OCI-LY7 (cell line): ENCODE data around the gene TRIO. TPM values are rescaled to one million over a fixed set of nuclear protein-coding genes. Genes with fewer than 3 reads are reported as not detected.

Experiments
- BruUV-seq: library from RNA; stranded (reverse); fragments of 400-500 nt; replicated peaks from 2 replicates; lab custom pipeline; 2021; lab: Mats Ljungman, UMichigan
- CTCF ChIA-PET: fragments of 300-600 bp; sonication (Branson Sonifier 250); formaldehyde crosslinking; loops from one replicate; lab custom pipeline; 2022; ENCODE audit warnings: antibody characterized with exemption; ENCODE audit not compliant: unreplicated experiment; lab: Charles Lee
- POLR2A ChIA-PET: fragments of 300-600 bp; sonication (Branson Sonifier 250); formaldehyde crosslinking; loops from one replicate; lab custom pipeline; 2022; ENCODE audit warnings: antibody characterized with exemption; lab: Charles Lee
- DNase-seq: peaks from one replicate; pipeline ENCODE4 v3.0.0-alpha.2; 2015; ENCODE audit warnings: low spot score
- H2AFZ ChIP-seq: fragments of 200-600 bp; sonication (generic), shearing (Covaris generic); 2 replicates; pipeline ENCODE4 v1.6.1; 2014; ENCODE audit warnings: mild to moderate bottlenecking, antibody characterized with exemption, low read length, moderate library complexity
- H3K27ac ChIP-seq: fragments of 200-600 bp; sonication (generic); 2 replicates; pipeline ENCODE4 v1.5.1; 2014; ENCODE audit warnings: mixed run types, low read depth, mild to moderate bottlenecking, moderate library complexity, low read length, inconsistent platforms; ENCODE audit not compliant: poor library complexity, severe bottlenecking
- H3K36me3 ChIP-seq: fragments of 200-600 bp; sonication (generic); 2 replicates; pipeline ENCODE4 v1.6.1; 2014; ENCODE audit warnings: mild to moderate bottlenecking, antibody characterized with exemption, low read length, moderate library complexity, mixed read lengths; ENCODE audit not compliant: insufficient read depth
- H3K4me1 ChIP-seq: fragments of 200-600 bp; sonication (generic); 2 replicates; pipeline ENCODE4 v1.5.1; 2014; ENCODE audit warnings: mild to moderate bottlenecking, low read length; ENCODE audit not compliant: insufficient read depth, poor library complexity, severe bottlenecking
- H3K4me2 ChIP-seq: fragments of 200-600 bp; sonication (generic); 2 replicates; pipeline ENCODE4 v1.6.1; 2014; ENCODE audit warnings: mild to moderate bottlenecking, low read length
- H3K4me3 ChIP-seq: fragments of 200-600 bp; sonication (generic); 2 replicates; pipeline ENCODE4 v1.5.1; 2014; ENCODE audit warnings: mild to moderate bottlenecking, low read depth, low read length; ENCODE audit not compliant: poor library complexity, severe bottlenecking
- H3K79me2 ChIP-seq: fragments of 200-600 bp; sonication (generic); 2 replicates; pipeline ENCODE4 v1.6.1; 2016; ENCODE audit warnings: low read depth, mild to moderate bottlenecking, low read length, moderate library complexity, mixed read lengths; ENCODE audit not compliant: insufficient read depth
- H3K9me2 ChIP-seq: fragments of 200-600 bp; sonication (generic); 2 replicates; pipeline ENCODE4 v1.6.1; 2016; ENCODE audit warnings: mild to moderate bottlenecking, low read length, mixed read lengths; ENCODE audit not compliant: insufficient read depth
- H3K9me3 ChIP-seq: fragments of 200-600 bp; sonication (generic); 2 replicates; pipeline ENCODE4 v1.6.1; 2014; ENCODE audit warnings: mild to moderate bottlenecking, mixed run types, low read length, mixed read lengths
- H4K20me1 ChIP-seq: fragments of 200-600 bp; sonication (generic); 2 replicates; pipeline ENCODE4 v1.6.1; 2014; ENCODE audit warnings: mild to moderate bottlenecking, antibody characterized with exemption, low read length, moderate library complexity, mixed read lengths; ENCODE audit not compliant: insufficient read depth
- EZH2phosphoT487 ChIP-seq: fragments of 200-600 bp; sonication (generic); IDR thresholded peaks from 2 replicates; pipeline ENCODE4 v1.6.1; 2018; ENCODE audit warnings: low read depth, borderline replicate concordance, mild to moderate bottlenecking, mixed run types, antibody characterized with exemption, low read length, moderate library complexity, mixed read lengths
- intact Hi-C: fragments of 100-400 bp; cut with micrococcal nuclease; formaldehyde crosslinking; loops from one replicate; pipeline ENCODE4 v1.10.0; 2022; ENCODE audit not compliant: unreplicated experiment
- total RNA-seq, 2 experiments: library from RNA; depleted of rRNA in 1 of 2; stranded (reverse); fragments of >200 nt in 1 of 2; shearing (Covaris generic) in 1 of 2; gene quantifications; 2 replicates each; pipeline ENCODE4 v1.2.3, GENCODE V29; 2014 to 2022
- TF ChIP-seq, protein P1 (sequence below): fragments of 200-600 bp; sonication (generic); conservative IDR thresholded peaks from 2 replicates; pipeline ENCODE4 v1.5.1; 2014; ENCODE audit warnings: mild to moderate bottlenecking, antibody characterized with exemption, low read length, moderate library complexity, mixed read lengths

The TRIO gene
- total RNA-seq, 2 experiments from 2014 or later: 35.8 to 55.1 TPM

DNA sequence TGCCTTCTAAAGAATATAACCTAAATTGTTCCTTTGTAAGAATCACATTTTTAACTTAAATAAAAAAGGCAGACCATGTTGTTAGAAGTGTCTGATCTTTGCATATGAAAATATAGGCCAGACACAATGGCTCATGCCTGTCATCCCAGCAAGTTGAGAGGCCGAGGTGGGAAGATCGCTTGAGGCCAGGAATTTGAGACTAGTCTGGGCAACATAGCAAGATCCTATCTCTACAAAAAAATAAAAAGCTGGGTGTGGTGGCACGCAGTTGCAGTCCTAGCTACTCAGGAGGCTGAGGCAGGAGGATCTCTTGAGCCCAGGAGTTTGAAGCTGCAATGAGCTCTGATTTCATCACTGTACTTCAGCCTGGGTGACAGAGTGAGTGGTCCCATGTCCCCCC lies 37.3 kb downstream of the TRIO start:
- no TSS peak for BruUV-seq
- H3K4me2 ChIP-seq: no peak overlapping the region
- CTCF ChIA-PET: no interaction called here
- DNase-seq: no peak
- peaks cover 7% of the 10 kb centered on the region; the same call in 1 of the 2 replicates for H3K79me2 ChIP-seq
- no peak overlapping the region for H3K4me3 ChIP-seq
- no peak overlapping the region for H2AFZ ChIP-seq
- H3K9me3 ChIP-seq: no peaks in the 10 kb centered on the region
- H3K4me1 ChIP-seq: no peaks in the 10 kb centered on the region
- no peak for TF ChIP-seq EZH2phosphoT487
- TF ChIP-seq, protein P1, sequence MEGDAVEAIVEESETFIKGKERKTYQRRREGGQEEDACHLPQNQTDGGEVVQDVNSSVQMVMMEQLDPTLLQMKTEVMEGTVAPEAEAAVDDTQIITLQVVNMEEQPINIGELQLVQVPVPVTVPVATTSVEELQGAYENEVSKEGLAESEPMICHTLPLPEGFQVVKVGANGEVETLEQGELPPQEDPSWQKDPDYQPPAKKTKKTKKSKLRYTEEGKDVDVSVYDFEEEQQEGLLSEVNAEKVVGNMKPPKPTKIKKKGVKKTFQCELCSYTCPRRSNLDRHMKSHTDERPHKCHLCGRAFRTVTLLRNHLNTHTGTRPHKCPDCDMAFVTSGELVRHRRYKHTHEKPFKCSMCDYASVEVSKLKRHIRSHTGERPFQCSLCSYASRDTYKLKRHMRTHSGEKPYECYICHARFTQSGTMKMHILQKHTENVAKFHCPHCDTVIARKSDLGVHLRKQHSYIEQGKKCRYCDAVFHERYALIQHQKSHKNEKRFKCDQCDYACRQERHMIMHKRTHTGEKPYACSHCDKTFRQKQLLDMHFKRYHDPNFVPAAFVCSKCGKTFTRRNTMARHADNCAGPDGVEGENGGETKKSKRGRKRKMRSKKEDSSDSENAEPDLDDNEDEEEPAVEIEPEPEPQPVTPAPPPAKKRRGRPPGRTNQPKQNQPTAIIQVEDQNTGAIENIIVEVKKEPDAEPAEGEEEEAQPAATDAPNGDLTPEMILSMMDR: no peak
- H4K20me1 ChIP-seq: peaks cover 2% of the 10 kb centered on the region; the same call in 1 of the 2 replicates
- H3K27ac ChIP-seq: no peak overlapping the region
- no peaks in the 10 kb centered on the region for H3K9me2 ChIP-seq
- no peaks in the 10 kb centered on the region for H3K36me3 ChIP-seq
- intact Hi-C loops: no loop called here
- POLR2A ChIA-PET: interaction anchor here (0.6 to 1.6 kb wide), 9 partner anchors 8 to 850 kb away, joined by 3 to 6 read pairs (median 3); no protein-coding TSS in a partner anchor

DNA sequence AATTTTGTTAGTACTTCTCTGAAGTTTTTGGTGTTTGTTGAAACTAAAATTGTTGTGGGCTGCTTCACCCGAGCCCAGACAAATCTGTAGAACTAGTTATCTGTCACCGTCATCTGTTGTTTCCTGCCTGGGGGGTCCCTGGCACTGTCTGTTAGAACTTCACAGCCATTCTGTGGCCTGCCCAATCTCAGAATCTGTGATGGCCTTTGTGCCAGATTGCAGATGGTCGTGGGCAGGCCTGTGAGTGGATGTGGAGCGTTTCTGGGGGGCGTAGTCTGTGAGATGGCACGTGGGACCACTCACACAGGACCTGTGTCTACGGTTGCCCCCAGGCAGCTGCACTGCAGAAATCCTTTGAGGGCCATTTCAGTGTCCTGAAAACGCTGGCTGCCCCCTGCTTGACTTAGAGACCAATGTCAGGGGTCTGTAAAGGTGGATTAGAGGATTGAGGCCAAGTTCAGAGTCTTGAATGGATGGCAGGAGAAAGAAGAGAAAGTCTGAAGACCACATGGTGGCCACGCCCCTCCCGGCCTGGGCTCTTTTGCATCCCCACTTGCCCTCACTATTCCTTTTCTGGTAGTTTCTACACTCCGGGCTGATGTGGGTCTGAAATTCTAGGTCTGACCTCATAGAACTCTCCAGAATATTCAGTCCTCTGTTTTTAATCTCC lies 38.3 kb downstream of the TRIO start:
- no peaks in the 10 kb centered on the region for H3K4me1 ChIP-seq
- no peaks in the 10 kb centered on the region for H4K20me1 ChIP-seq
- H3K79me2 ChIP-seq: peaks cover 7% of the 10 kb centered on the region; the same call in 1 of the 2 replicates
- TF ChIP-seq, protein P1: no peak
- no peak for TF ChIP-seq EZH2phosphoT487
- BruUV-seq: no TSS peak
- DNase-seq: no peak
- H3K4me3 ChIP-seq: no peak overlapping the region
- CTCF ChIA-PET: no interaction called here
- H3K9me2 ChIP-seq: no peaks in the 10 kb centered on the region
- H3K27ac ChIP-seq: no peak overlapping the region
- POLR2A ChIA-PET: interaction anchor here (0.6 kb wide), 1 partner anchor 15 kb away, joined by 3 read pairs; no protein-coding TSS in a partner anchor
- H2AFZ ChIP-seq: no peak overlapping the region
- no peaks in the 10 kb centered on the region for H3K9me3 ChIP-seq
- no peak overlapping the region for H3K4me2 ChIP-seq
- intact Hi-C loops: no loop called here
- H3K36me3 ChIP-seq: no peaks in the 10 kb centered on the region

DNA sequence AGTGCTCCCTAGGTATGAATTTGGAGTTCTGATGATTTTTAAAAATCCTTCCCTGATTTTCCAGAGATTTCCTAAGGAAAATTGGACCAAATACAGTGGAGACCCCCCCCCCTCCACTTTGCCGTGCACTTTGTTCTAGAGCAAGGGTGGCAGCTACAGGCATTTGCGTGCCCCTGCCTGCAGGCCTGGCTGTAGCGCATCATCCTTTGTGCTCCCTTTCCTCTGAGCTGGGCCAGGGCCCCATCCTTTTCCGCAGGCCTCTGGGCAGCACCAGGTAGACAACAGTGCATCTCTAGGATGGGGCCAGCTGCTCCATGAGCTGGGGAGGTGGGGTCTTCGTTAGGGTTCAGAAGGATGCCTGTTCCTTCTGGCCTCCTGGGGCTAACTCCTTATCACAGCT lies 39.6 kb downstream of the TRIO start:
- H3K79me2 ChIP-seq: peaks cover 8% of the 10 kb centered on the region; the same call in 1 of the 2 replicates

More for the DNA sequence above, 39.6 kb downstream of the TRIO start:
- H2AFZ ChIP-seq: no peak overlapping the region
- no peak for DNase-seq
- H3K4me2 ChIP-seq: no peak overlapping the region
- no peaks in the 10 kb centered on the region for H3K9me3 ChIP-seq
- no peaks in the 10 kb centered on the region for H3K4me1 ChIP-seq
- TF ChIP-seq EZH2phosphoT487: no peak
- TF ChIP-seq, protein P1: no peak
- intact Hi-C loops: no loop called here
- no peak overlapping the region for H3K4me3 ChIP-seq
- CTCF ChIA-PET: no interaction called here
- H3K36me3 ChIP-seq: no peaks in the 10 kb centered on the region
- no peak overlapping the region for H3K27ac ChIP-seq
- H4K20me1 ChIP-seq: no peaks in the 10 kb centered on the region
- no peaks in the 10 kb centered on the region for H3K9me2 ChIP-seq
- BruUV-seq: no TSS peak
- POLR2A ChIA-PET: no interaction called here
